ENCODE results near the gene BANK1. TPM values are rescaled to one million over a fixed set of nuclear protein-coding genes. Genes with fewer than 3 reads are reported as not detected.

Gene BANK1
- total RNA-seq, 4 donors from 2014 or later, result 0.34 to 2.1 (median 0.89) TPM

- Histone ChIP-seq H3K27ac (no peak overlapping the region), H3K9me3 (no peaks in the 10 kb centered on the region), H3K36me3 (no peaks in the 10 kb centered on the region), H3K27me3 (no peaks in the 10 kb centered on the region), H3K4me3 (no peak overlapping the region), H3K4me1 (no peaks in the 10 kb centered on the region)
- 100% methylated on average over 1 of the region's 1 CpG for whole genome bisulfite sequencing
- DNase-seq (ENCODE audit: low spot score in 2 of 2), result no peak
- TF ChIP-seq EP300 (IDR thresholded peaks at IDR 0.05) (no peak), POLR2A (IDR thresholded peaks at IDR 0.05) (no peak), POLR2AphosphoS5 (IDR thresholded peaks at IDR 0.05) (no peak)
- TF ChIP-seq, protein P1, sequence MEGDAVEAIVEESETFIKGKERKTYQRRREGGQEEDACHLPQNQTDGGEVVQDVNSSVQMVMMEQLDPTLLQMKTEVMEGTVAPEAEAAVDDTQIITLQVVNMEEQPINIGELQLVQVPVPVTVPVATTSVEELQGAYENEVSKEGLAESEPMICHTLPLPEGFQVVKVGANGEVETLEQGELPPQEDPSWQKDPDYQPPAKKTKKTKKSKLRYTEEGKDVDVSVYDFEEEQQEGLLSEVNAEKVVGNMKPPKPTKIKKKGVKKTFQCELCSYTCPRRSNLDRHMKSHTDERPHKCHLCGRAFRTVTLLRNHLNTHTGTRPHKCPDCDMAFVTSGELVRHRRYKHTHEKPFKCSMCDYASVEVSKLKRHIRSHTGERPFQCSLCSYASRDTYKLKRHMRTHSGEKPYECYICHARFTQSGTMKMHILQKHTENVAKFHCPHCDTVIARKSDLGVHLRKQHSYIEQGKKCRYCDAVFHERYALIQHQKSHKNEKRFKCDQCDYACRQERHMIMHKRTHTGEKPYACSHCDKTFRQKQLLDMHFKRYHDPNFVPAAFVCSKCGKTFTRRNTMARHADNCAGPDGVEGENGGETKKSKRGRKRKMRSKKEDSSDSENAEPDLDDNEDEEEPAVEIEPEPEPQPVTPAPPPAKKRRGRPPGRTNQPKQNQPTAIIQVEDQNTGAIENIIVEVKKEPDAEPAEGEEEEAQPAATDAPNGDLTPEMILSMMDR (IDR thresholded peaks at IDR 0.05), result no peak
Measured at GRCh38 chr4:101855239-101855638, 64.7 kb downstream of the BANK1 start.

DNA sequence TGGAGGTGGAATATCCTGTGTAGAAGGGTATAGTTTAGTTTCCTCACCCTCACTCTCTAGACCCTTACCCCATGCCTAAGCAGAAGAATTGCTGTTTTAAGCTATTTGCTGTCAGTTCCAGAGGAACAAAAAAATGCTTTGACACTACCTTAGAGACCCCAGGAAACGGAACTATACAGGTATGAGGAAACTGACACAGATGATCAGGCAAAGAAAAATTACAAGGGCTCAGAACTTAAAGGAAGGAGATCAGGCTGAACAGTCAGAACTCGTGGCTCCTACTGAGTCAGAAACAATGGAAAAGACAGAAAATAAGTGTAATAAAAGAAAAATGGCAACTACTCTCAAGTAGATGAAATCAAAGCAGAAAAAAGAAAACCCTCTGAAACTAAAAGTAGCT, 65.6 kb downstream of the BANK1 start:
- no peaks in the 10 kb centered on the region for H3K27me3 ChIP-seq
- H3K27ac ChIP-seq, result no peak overlapping the region
- DNase-seq (ENCODE audit: low spot score in 2 of 2), result no peak
- H3K36me3 ChIP-seq, result no peaks in the 10 kb centered on the region
- H3K4me3 ChIP-seq, result no peak overlapping the region
- WGBS, result 86% methylated on average over 2 of the region's 2 CpGs
- no peak for TF ChIP-seq POLR2A (IDR thresholded peaks at IDR 0.05)
- no peaks in the 10 kb centered on the region for H3K4me1 ChIP-seq
- H3K9me3 ChIP-seq, result no peaks in the 10 kb centered on the region

DNA sequence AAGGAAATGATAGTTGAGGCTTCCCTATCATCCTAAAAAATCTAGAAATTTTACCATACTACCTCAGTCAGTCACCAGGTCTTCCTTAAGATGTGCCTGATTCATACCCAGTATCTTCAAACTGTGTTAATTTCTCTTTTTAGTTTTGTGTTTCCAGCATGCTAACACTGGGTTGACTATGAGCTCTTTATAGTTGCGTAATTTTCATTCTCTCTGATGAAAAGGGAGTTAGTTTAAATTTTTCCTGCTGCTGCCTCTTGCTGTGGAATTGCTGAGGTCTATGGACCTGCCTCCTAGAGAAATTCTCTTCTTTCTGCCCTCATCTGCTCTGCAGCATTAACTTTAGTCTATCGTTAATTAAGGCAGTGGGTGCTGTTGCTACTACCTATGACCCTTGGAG, 66.6 kb downstream of the BANK1 start:
- WGBS, result 90% methylated on average over 2 of the region's 2 CpGs
- no peak overlapping the region for H3K4me3 ChIP-seq
- TF ChIP-seq EP300 (IDR thresholded peaks at IDR 0.05) (no peak), POLR2A (IDR thresholded peaks at IDR 0.05) (no peak), POLR2AphosphoS5 (IDR thresholded peaks at IDR 0.05) (no peak)
- TF ChIP-seq, protein P1 (IDR thresholded peaks at IDR 0.05), result no peak

GRCh38 chr4:101858641-101859040, 68.1 kb downstream of the BANK1 start:
- no peak for DNase-seq (ENCODE audit: low spot score in 2 of 2)
- Histone ChIP-seq H3K4me3 (no peak overlapping the region), H3K27me3 (no peaks in the 10 kb centered on the region), H3K9me3 (no peaks in the 10 kb centered on the region), H3K27ac (no peak overlapping the region), H3K36me3 (no peaks in the 10 kb centered on the region), H3K4me1 (no peaks in the 10 kb centered on the region)
- TF ChIP-seq, protein P1 (IDR thresholded peaks at IDR 0.05), result no peak
- TF ChIP-seq POLR2A (IDR thresholded peaks at IDR 0.05) (no peak), POLR2AphosphoS5 (IDR thresholded peaks at IDR 0.05) (no peak), EP300 (IDR thresholded peaks at IDR 0.05) (no peak)
- WGBS, result 82% methylated on average over 4 of the region's 4 CpGs

More for the DNA sequence above, 66.6 kb downstream of the BANK1 start:
- Histone ChIP-seq H3K4me1 (no peaks in the 10 kb centered on the region), H3K27me3 (no peaks in the 10 kb centered on the region), H3K27ac (no peak overlapping the region), H3K36me3 (no peaks in the 10 kb centered on the region), H3K9me3 (no peaks in the 10 kb centered on the region)
- no peak for DNase-seq (ENCODE audit: low spot score in 2 of 2)

- Histone ChIP-seq H3K4me3 (no peak overlapping the region), H3K9me3 (no peaks in the 10 kb centered on the region), H3K27me3 (no peaks in the 10 kb centered on the region), H3K36me3 (no peaks in the 10 kb centered on the region), H3K4me1 (no peaks in the 10 kb centered on the region), H3K27ac (no peak overlapping the region)
- WGBS, result 95% methylated on average over 2 of the region's 2 CpGs
- no peak for DNase-seq (ENCODE audit: low spot score in 2 of 2)
- TF ChIP-seq, protein P1 (IDR thresholded peaks at IDR 0.05), result no peak
- TF ChIP-seq POLR2A (IDR thresholded peaks at IDR 0.05) (no peak), EP300 (IDR thresholded peaks at IDR 0.05) (no peak), POLR2AphosphoS5 (IDR thresholded peaks at IDR 0.05) (no peak)
Measured at GRCh38 chr4:101862595-101862994, 72.1 kb downstream of the BANK1 start.

DNA sequence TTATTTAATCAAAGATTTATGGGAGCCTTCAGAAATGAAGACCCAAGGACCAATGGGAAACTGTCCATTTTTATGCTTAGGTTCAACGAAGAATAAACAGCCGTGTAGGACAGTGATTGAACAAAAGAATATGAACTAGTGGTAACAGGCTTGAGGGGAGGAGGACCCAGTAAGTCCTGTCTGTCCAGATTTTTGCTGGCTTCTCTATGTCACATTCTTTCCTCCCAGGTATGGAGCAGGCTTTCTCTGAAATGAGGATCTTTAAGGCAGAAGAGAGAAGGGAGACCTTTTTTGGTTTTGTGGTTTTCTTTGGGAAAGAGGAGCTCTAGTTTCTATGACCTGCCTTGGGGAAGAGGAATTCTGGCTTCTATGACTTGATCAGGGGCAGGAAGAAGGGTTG, 74.1 kb downstream of the BANK1 start:
- no peak overlapping the region for H3K27ac ChIP-seq
- H3K36me3 ChIP-seq, result no peaks in the 10 kb centered on the region
- no peaks in the 10 kb centered on the region for H3K4me1 ChIP-seq
- H3K4me3 ChIP-seq, result no peak overlapping the region
- no peak for DNase-seq (ENCODE audit: low spot score in 2 of 2)
- TF ChIP-seq POLR2A (IDR thresholded peaks at IDR 0.05), result no peak
- no peak for TF ChIP-seq EP300 (IDR thresholded peaks at IDR 0.05)
- TF ChIP-seq POLR2AphosphoS5 (IDR thresholded peaks at IDR 0.05), result no peak
- TF ChIP-seq, protein P1 (IDR thresholded peaks at IDR 0.05), result no peak
- WGBS, result 55% methylated on average over 2 of the region's 2 CpGs
- no peaks in the 10 kb centered on the region for H3K27me3 ChIP-seq
- H3K9me3 ChIP-seq, result no peaks in the 10 kb centered on the region
